ENCODE measurements around the gene SCN5A. TPM values are rescaled to one million over a fixed set of nuclear protein-coding genes. Genes with fewer than 3 reads are reported as not detected.

The SCN5A gene
- polyA plus RNA-seq, 1 donor (not counting 4 experiments of a cell fraction or from before 2014, with no cell fraction given): 0.26 TPM

DNA sequence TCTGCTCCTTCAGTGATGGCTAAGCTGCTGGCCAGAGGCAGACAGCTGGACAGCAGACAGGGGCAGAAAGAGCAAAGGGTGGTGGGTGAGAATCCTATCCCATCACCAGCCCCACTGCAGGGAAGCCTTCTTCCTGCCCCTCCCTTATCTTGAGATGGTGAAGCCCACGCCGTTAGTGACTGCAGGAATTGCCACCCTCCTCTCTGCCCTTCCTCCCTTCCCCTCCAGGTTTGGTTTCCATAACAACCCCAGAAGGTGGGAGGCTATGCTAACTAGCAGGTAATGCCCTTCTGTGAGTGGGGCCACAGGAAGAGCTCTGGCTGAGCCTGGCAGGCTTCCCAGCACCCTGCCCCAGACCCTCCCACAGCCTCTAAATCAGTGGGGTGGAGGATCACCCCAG lies 32.8 kb downstream of the SCN5A start:
- dilution Hi-C loops (cut with MboI; ENCODE audit: extremely low pct_ligation_motif_present, low sequenced_read_pairs): no loop called here
- H3K36me3 ChIP-seq (ENCODE audit: control insufficient read depth in 2 of 2, extremely low read depth in 1 of 2, insufficient read depth in 2 of 2, low read length in 2 of 2): no peaks in the 10 kb centered on the region

DNA sequence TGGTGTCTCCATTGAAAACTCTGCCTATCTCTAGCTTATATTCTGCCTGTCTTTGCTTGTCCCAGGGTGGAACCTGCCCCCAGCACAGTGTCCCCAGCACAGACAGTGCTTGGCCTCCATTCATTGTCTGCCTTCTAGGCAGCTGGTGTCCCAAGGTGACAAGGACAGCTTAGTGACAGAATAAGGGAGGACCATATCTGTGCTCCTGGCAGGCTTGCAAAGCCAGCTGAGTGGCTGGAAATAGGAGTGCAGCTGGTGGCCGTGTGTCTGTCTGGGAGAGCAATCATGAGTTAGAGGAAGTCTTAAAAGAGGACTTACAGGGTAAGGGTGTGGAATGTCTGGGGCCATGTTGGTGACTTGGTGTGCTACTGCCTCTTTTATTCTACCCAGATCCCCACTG lies 33.4 kb downstream of the SCN5A start:
- Histone ChIP-seq H3K36me3 (ENCODE audit: control insufficient read depth in 2 of 2, extremely low read depth in 1 of 2, insufficient read depth in 2 of 2, low read length in 2 of 2) (no peaks in the 10 kb centered on the region), H3K27me3 (ENCODE audit: control insufficient read depth, extremely low read depth, insufficient read depth, low read length) (peaks cover 10% of the 10 kb centered on the region), H3K9me1 (ENCODE audit: control insufficient read depth, extremely low read depth, insufficient read depth, low read length) (no peaks in the 10 kb centered on the region), H4K20me1 (ENCODE audit: control insufficient read depth, extremely low read depth, insufficient read depth, low read length) (no peaks in the 10 kb centered on the region), H3K4me3 (ENCODE audit: control insufficient read depth in 2 of 3, extremely low read depth in 1 of 3, insufficient read depth in 2 of 3, low read depth in 1 of 3, low read length in 3 of 3) (no peak overlapping the region), H3K9ac (ENCODE audit: control insufficient read depth, extremely low read depth, insufficient read depth, low read length) (no peak overlapping the region), H3K4me2 (ENCODE audit: control insufficient read depth, extremely low read depth, insufficient read depth, low read depth, low read length) (no peak overlapping the region), H3K4me1 (ENCODE audit: control insufficient read depth, extremely low read depth, insufficient read depth, low read length) (no peaks in the 10 kb centered on the region), H2AFZ (ENCODE audit: control insufficient read depth, low read length) (no peak overlapping the region), H3K9me3 (ENCODE audit: control insufficient read depth, low read depth, low read length) (no peaks in the 10 kb centered on the region), H3K27ac (ENCODE audit: control insufficient read depth, insufficient read depth, low read length) (no peak overlapping the region), H3K79me2 (ENCODE audit: control insufficient read depth, insufficient read depth, low read length) (no peaks in the 10 kb centered on the region)
- TF ChIP-seq EZH2 (IDR thresholded peaks at IDR 0.05; ENCODE audit: low read length): no peak
- TF ChIP-seq, protein P1, sequence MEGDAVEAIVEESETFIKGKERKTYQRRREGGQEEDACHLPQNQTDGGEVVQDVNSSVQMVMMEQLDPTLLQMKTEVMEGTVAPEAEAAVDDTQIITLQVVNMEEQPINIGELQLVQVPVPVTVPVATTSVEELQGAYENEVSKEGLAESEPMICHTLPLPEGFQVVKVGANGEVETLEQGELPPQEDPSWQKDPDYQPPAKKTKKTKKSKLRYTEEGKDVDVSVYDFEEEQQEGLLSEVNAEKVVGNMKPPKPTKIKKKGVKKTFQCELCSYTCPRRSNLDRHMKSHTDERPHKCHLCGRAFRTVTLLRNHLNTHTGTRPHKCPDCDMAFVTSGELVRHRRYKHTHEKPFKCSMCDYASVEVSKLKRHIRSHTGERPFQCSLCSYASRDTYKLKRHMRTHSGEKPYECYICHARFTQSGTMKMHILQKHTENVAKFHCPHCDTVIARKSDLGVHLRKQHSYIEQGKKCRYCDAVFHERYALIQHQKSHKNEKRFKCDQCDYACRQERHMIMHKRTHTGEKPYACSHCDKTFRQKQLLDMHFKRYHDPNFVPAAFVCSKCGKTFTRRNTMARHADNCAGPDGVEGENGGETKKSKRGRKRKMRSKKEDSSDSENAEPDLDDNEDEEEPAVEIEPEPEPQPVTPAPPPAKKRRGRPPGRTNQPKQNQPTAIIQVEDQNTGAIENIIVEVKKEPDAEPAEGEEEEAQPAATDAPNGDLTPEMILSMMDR (optimal IDR thresholded peaks at IDR 0.05 in 1 of 3, IDR thresholded peaks at IDR 0.05 in 1 of 3, conservative IDR thresholded peaks at IDR 0.05 in 1 of 3; ENCODE audit: extremely low read depth in 1 of 3, insufficient read depth in 2 of 3, low read length in 3 of 3): no peak
- DNase-seq (ENCODE audit: low read depth, low spot score): no peak
- no peak for FAIRE-seq
- dilution Hi-C loops (cut with MboI; ENCODE audit: extremely low pct_ligation_motif_present, low sequenced_read_pairs): no loop called here

More for the DNA sequence above, 32.8 kb downstream of the SCN5A start:
- DNase-seq (ENCODE audit: low read depth, low spot score) (no peak), FAIRE-seq (no peak)
- Histone ChIP-seq H3K9ac (ENCODE audit: control insufficient read depth, extremely low read depth, insufficient read depth, low read length) (no peak overlapping the region), H3K79me2 (ENCODE audit: control insufficient read depth, insufficient read depth, low read length) (no peaks in the 10 kb centered on the region), H3K4me1 (ENCODE audit: control insufficient read depth, extremely low read depth, insufficient read depth, low read length) (no peaks in the 10 kb centered on the region), H3K9me1 (ENCODE audit: control insufficient read depth, extremely low read depth, insufficient read depth, low read length) (no peaks in the 10 kb centered on the region), H3K4me2 (ENCODE audit: control insufficient read depth, extremely low read depth, insufficient read depth, low read depth, low read length) (no peak overlapping the region), H3K27me3 (ENCODE audit: control insufficient read depth, extremely low read depth, insufficient read depth, low read length) (peaks cover 10% of the 10 kb centered on the region), H4K20me1 (ENCODE audit: control insufficient read depth, extremely low read depth, insufficient read depth, low read length) (no peaks in the 10 kb centered on the region), H3K4me3 (ENCODE audit: control insufficient read depth in 2 of 3, extremely low read depth in 1 of 3, insufficient read depth in 2 of 3, low read depth in 1 of 3, low read length in 3 of 3) (no peak overlapping the region), H3K9me3 (ENCODE audit: control insufficient read depth, low read depth, low read length) (no peaks in the 10 kb centered on the region), H3K27ac (ENCODE audit: control insufficient read depth, insufficient read depth, low read length) (no peak overlapping the region), H2AFZ (ENCODE audit: control insufficient read depth, low read length) (no peak overlapping the region)
- TF ChIP-seq, protein P1 (optimal IDR thresholded peaks at IDR 0.05 in 1 of 3, IDR thresholded peaks at IDR 0.05 in 1 of 3, conservative IDR thresholded peaks at IDR 0.05 in 1 of 3; ENCODE audit: extremely low read depth in 1 of 3, insufficient read depth in 2 of 3, low read length in 3 of 3): no peak
- no peak for TF ChIP-seq EZH2 (IDR thresholded peaks at IDR 0.05; ENCODE audit: low read length)
